ENCODE data around the gene OMP.

OMP gene

DNA sequence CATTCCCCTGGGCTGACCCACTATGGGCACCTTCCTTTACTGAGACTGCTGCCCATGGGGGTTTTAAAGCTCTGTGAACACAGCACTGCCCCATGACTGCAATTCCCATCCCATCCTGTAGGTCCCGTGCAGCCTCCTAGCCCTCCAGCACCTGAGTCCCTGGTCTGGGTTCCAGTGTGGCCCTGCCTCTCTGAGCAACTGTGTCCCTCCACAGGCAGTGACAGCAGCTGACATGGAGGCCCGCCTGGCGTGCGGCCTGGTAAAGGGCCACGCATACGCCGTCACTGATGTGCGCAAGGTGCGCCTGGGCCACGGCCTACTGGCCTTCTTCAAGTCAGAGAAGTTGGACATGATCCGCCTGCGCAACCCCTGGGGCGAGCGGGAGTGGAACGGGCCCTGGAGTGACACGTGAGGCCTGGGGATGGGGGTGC, 12.6 kb downstream of the OMP start:
- TF ChIP-seq ZBTB7A (IDR thresholded peaks at IDR 0.05; ENCODE audit: low read depth) (no peak), TAF1 (IDR thresholded peaks at IDR 0.05; ENCODE audit: low read depth) (no peak), CREB1 (IDR thresholded peaks at IDR 0.05; ENCODE audit: low read depth) (no peak), EGR1 (IDR thresholded peaks at IDR 0.05) (no peak), RAD21 (IDR thresholded peaks at IDR 0.05; ENCODE audit: low read depth) (no peak), TEAD4 (IDR thresholded peaks at IDR 0.05) (no peak), TCF12 (IDR thresholded peaks at IDR 0.05; ENCODE audit: low read depth) (no peak), YY1 (IDR thresholded peaks at IDR 0.05; ENCODE audit: low read depth) (no peak), FOXM1 (IDR thresholded peaks at IDR 0.05; ENCODE audit: borderline replicate concordance, low read depth) (no peak), EP300 (IDR thresholded peaks at IDR 0.05; ENCODE audit: borderline replicate concordance) (no peak), CEBPB (IDR thresholded peaks at IDR 0.05) (no peak), NFIC (IDR thresholded peaks at IDR 0.05) (no peak)
- TF ChIP-seq, protein P1, sequence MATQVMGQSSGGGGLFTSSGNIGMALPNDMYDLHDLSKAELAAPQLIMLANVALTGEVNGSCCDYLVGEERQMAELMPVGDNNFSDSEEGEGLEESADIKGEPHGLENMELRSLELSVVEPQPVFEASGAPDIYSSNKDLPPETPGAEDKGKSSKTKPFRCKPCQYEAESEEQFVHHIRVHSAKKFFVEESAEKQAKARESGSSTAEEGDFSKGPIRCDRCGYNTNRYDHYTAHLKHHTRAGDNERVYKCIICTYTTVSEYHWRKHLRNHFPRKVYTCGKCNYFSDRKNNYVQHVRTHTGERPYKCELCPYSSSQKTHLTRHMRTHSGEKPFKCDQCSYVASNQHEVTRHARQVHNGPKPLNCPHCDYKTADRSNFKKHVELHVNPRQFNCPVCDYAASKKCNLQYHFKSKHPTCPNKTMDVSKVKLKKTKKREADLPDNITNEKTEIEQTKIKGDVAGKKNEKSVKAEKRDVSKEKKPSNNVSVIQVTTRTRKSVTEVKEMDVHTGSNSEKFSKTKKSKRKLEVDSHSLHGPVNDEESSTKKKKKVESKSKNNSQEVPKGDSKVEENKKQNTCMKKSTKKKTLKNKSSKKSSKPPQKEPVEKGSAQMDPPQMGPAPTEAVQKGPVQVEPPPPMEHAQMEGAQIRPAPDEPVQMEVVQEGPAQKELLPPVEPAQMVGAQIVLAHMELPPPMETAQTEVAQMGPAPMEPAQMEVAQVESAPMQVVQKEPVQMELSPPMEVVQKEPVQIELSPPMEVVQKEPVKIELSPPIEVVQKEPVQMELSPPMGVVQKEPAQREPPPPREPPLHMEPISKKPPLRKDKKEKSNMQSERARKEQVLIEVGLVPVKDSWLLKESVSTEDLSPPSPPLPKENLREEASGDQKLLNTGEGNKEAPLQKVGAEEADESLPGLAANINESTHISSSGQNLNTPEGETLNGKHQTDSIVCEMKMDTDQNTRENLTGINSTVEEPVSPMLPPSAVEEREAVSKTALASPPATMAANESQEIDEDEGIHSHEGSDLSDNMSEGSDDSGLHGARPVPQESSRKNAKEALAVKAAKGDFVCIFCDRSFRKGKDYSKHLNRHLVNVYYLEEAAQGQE (IDR thresholded peaks at IDR 0.05; ENCODE audit: low read depth) = no peak
- TF ChIP-seq, protein P2, sequence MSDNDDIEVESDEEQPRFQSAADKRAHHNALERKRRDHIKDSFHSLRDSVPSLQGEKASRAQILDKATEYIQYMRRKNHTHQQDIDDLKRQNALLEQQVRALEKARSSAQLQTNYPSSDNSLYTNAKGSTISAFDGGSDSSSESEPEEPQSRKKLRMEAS (IDR thresholded peaks at IDR 0.05) = no peak
- TF ChIP-seq, protein P3, sequence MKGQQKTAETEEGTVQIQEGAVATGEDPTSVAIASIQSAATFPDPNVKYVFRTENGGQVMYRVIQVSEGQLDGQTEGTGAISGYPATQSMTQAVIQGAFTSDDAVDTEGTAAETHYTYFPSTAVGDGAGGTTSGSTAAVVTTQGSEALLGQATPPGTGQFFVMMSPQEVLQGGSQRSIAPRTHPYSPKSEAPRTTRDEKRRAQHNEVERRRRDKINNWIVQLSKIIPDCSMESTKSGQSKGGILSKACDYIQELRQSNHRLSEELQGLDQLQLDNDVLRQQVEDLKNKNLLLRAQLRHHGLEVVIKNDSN (IDR thresholded peaks at IDR 0.05) = no peak

DNA sequence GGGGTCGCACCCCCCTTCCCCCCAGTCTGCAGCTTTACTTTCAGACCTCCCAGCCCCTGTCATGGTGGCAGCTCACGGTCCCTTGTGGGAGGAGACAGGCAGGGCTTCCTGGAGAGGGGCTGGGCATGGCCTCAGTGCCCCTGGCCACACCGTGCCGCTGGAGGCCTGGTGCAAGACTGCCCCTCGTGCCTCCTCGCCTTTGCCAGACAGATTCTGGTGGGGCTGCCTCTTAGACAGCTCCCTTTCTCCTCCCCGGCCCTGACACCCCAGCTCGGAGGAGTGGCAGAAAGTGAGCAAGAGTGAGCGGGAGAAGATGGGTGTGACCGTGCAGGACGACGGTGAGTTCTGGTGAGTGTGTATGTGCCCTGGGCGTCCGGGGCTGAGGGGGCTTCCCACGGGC, 13.3 kb downstream of the OMP start:
- TF ChIP-seq EP300 (IDR thresholded peaks at IDR 0.05; ENCODE audit: borderline replicate concordance) (no peak), TEAD4 (IDR thresholded peaks at IDR 0.05) (no peak), NFIC (IDR thresholded peaks at IDR 0.05) (no peak)
- TF ChIP-seq, protein P3 (IDR thresholded peaks at IDR 0.05) = no peak
- TF ChIP-seq, protein P1 (IDR thresholded peaks at IDR 0.05; ENCODE audit: low read depth) = no peak
- TF ChIP-seq, protein P2 (IDR thresholded peaks at IDR 0.05) = no peak

DNA sequence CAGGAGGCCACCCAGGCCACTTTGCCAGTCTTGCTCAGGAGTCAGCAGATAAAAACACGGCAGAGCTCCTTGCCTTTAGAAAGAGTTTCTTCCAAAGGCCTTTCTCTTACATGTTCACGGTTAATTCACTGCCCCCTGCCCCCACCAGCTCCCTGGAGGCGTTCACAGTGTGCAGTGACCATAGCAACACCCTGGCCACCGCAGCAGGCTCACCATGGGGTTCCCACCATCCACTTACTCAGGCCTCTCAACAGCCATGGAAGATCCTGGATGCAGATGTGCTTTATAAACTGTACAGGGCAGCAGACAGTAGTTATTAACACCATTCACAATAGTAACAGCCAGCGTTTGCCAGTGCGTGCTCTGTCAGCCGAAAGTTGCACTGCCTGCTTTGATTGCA, 14.9 kb downstream of the OMP start:
- no peak for TF ChIP-seq NFIC (IDR thresholded peaks at IDR 0.05)
- no peak for TF ChIP-seq EGR1 (IDR thresholded peaks at IDR 0.05)
- no peak for TF ChIP-seq TEAD4 (IDR thresholded peaks at IDR 0.05)
- no peak for TF ChIP-seq CREB1 (IDR thresholded peaks at IDR 0.05; ENCODE audit: low read depth)

DNA sequence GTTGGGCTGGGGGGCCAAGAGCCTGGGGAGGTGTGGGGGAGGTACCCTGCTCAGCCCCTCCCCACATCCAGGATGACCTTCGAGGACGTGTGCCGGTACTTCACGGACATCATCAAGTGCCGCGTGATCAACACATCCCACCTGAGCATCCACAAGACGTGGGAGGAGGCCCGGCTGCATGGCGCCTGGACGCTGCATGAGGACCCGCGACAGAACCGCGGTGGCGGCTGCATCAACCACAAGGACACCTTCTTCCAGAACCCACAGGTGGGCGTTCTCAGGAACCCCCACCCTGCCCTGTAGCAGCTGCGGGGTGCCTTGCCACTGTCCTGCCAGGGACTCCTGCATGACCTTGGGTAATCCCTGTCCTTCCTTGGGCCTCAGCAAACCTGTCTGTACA, 15.4 kb downstream of the OMP start:
- TF ChIP-seq, protein P1 (IDR thresholded peaks at IDR 0.05; ENCODE audit: low read depth) = no peak

DNA sequence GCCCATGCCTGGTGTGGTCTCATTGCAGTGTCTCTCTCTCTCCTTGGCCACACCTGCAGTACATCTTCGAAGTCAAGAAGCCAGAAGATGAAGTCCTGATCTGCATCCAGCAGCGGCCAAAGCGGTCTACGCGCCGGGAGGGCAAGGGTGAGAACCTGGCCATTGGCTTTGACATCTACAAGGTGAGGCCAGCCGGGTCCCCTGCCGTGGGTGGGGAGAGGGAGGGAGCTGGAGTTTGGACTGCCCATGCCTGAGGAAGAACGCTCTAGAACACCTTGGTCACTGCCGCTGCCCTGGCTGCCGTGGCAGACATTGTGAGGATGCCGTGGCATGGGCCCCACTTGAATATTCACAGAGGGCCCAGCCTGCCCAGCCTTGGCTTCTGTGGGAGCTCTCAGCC, 16.3 kb downstream of the OMP start:
- no peak for TF ChIP-seq RAD21 (IDR thresholded peaks at IDR 0.05; ENCODE audit: low read depth)
- no peak for TF ChIP-seq EGR1 (IDR thresholded peaks at IDR 0.05)
- no peak for TF ChIP-seq TEAD4 (IDR thresholded peaks at IDR 0.05)
- TF ChIP-seq CEBPB (IDR thresholded peaks at IDR 0.05) = no peak
- TF ChIP-seq, protein P2 (IDR thresholded peaks at IDR 0.05) = no peak
- no peak for TF ChIP-seq FOXM1 (IDR thresholded peaks at IDR 0.05; ENCODE audit: borderline replicate concordance, low read depth)
- TF ChIP-seq ZBTB7A (IDR thresholded peaks at IDR 0.05; ENCODE audit: low read depth) = no peak
- TF ChIP-seq, protein P3 (IDR thresholded peaks at IDR 0.05) = no peak
- no peak for TF ChIP-seq CREB1 (IDR thresholded peaks at IDR 0.05; ENCODE audit: low read depth)
- TF ChIP-seq TAF1 (IDR thresholded peaks at IDR 0.05; ENCODE audit: low read depth) = no peak
- TF ChIP-seq, protein P1 (IDR thresholded peaks at IDR 0.05; ENCODE audit: low read depth) = no peak
- TF ChIP-seq NFIC (IDR thresholded peaks at IDR 0.05) = no peak
- no peak for TF ChIP-seq TCF12 (IDR thresholded peaks at IDR 0.05; ENCODE audit: low read depth)
- no peak for TF ChIP-seq EP300 (IDR thresholded peaks at IDR 0.05; ENCODE audit: borderline replicate concordance)

All from Ishikawa (cell line).